Neutrophil (primary cell): ENCODE results near the gene SPATS1.

Source experiments
- H3K27ac ChIP-seq: fragments of 200-600 bp; sonication (generic); 2 replicates; pipeline ENCODE4 v1.5.1; 2016; ENCODE audit warnings: mild to moderate bottlenecking, moderate library complexity
- H3K27me3 ChIP-seq: fragments of 200-600 bp; sonication (generic); 2 replicates; pipeline ENCODE4 v1.6.0; 2016; ENCODE audit warnings: mild to moderate bottlenecking
- H3K36me3 ChIP-seq: fragments of 200-600 bp; sonication (generic); 2 replicates; pipeline ENCODE4 v1.5.1; 2017
- H3K4me1 ChIP-seq, 2 experiments: fragments of 200-600 bp in 1 of 2; sonication (generic) in 1 of 2; 1 replicate in 1 of 2; 2 replicates in 1 of 2; pipeline versions ENCODE4 v1.5.1 to v1.6.1; 2013 to 2016; ENCODE audit warnings: low read depth in 1 of 2, low read length in 1 of 2, mild to moderate bottlenecking in 1 of 2, moderate library complexity in 1 of 2; ENCODE audit not compliant: control insufficient read depth in 1 of 2, insufficient read depth in 1 of 2
- H3K4me3 ChIP-seq, 2 experiments: fragments of 200-600 bp in 1 of 2; sonication (generic) in 1 of 2; 1 replicate in 1 of 2; 2 replicates in 1 of 2; pipeline ENCODE4 v1.5.1; 2013 to 2016; ENCODE audit warnings: low read depth in 1 of 2, low read length in 1 of 2, mild to moderate bottlenecking in 1 of 2, moderate library complexity in 1 of 2
- H3K9me3 ChIP-seq: fragments of 200-600 bp; sonication (generic); 2 replicates; pipeline ENCODE4 v1.5.1; 2016
- TF ChIP-seq, protein P1 (sequence below): fragments of 200-600 bp; sonication (generic); IDR thresholded peaks from 2 replicates; pipeline ENCODE4 v1.5.1; 2016; ENCODE audit warnings: antibody characterized with exemption

Gene SPATS1

DNA sequence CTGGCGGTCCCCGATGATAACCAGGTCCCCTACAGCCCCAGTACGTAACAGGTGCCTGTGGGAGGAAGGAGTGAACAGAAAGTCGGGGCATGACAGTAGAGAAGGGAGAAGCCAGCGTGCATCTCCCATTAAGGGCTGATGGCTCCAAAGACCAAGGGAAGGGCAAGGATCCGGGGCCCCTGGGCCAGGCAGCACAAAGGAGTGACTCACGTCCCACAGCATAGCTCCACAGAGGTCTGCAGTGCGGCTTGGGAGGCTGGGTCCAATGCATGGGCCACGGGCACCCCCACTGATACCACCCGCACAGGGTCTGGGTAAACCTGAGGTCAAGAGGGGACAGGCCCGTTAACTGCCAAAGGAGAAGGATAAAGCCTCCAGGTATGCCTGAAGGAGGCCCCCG is 39.6 kb upstream of the SPATS1 start:
- H3K9me3 ChIP-seq, result no peaks in the 10 kb centered on the region
- TF ChIP-seq, protein P1, sequence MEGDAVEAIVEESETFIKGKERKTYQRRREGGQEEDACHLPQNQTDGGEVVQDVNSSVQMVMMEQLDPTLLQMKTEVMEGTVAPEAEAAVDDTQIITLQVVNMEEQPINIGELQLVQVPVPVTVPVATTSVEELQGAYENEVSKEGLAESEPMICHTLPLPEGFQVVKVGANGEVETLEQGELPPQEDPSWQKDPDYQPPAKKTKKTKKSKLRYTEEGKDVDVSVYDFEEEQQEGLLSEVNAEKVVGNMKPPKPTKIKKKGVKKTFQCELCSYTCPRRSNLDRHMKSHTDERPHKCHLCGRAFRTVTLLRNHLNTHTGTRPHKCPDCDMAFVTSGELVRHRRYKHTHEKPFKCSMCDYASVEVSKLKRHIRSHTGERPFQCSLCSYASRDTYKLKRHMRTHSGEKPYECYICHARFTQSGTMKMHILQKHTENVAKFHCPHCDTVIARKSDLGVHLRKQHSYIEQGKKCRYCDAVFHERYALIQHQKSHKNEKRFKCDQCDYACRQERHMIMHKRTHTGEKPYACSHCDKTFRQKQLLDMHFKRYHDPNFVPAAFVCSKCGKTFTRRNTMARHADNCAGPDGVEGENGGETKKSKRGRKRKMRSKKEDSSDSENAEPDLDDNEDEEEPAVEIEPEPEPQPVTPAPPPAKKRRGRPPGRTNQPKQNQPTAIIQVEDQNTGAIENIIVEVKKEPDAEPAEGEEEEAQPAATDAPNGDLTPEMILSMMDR, result no peak
- no peak overlapping the region for H3K4me3 ChIP-seq
- H3K27ac ChIP-seq, result no peak overlapping the region
- peaks cover 11% of the 10 kb centered on the region for H3K27me3 ChIP-seq
- H3K4me1 ChIP-seq, result peaks cover 0 to 3% of the 10 kb centered on the region in 2 experiments
- H3K36me3 ChIP-seq, result peaks cover 78% of the 10 kb centered on the region

DNA sequence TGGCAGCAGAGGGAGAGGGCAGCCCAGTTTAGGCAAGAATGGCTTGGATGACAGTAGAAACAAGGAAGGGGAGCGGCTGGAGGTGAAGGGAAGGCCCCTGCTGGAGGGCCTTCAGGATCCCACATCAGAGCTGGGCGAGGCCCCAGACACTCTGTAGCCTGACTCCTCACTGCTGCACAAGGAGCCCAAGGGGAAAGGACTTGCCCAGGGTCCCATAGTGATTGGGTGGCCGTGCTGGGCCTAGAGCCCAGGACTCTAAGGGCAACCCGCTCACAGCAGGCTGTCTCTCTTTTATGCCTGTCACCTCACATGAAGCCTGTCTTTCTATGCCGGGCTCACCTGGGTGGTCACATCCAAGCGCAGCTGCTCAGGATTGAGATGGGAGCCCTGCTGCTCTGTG is 38.6 kb upstream of the SPATS1 start:
- H3K9me3 ChIP-seq, result no peaks in the 10 kb centered on the region
- H3K4me3 ChIP-seq, result no peak overlapping the region
- H3K4me1 ChIP-seq, result no peaks in the 10 kb centered on the region
- peaks cover 87% of the 10 kb centered on the region for H3K36me3 ChIP-seq
- no peak overlapping the region for H3K27ac ChIP-seq
- H3K27me3 ChIP-seq, result peaks cover 2% of the 10 kb centered on the region
- TF ChIP-seq, protein P1, result no peak

DNA sequence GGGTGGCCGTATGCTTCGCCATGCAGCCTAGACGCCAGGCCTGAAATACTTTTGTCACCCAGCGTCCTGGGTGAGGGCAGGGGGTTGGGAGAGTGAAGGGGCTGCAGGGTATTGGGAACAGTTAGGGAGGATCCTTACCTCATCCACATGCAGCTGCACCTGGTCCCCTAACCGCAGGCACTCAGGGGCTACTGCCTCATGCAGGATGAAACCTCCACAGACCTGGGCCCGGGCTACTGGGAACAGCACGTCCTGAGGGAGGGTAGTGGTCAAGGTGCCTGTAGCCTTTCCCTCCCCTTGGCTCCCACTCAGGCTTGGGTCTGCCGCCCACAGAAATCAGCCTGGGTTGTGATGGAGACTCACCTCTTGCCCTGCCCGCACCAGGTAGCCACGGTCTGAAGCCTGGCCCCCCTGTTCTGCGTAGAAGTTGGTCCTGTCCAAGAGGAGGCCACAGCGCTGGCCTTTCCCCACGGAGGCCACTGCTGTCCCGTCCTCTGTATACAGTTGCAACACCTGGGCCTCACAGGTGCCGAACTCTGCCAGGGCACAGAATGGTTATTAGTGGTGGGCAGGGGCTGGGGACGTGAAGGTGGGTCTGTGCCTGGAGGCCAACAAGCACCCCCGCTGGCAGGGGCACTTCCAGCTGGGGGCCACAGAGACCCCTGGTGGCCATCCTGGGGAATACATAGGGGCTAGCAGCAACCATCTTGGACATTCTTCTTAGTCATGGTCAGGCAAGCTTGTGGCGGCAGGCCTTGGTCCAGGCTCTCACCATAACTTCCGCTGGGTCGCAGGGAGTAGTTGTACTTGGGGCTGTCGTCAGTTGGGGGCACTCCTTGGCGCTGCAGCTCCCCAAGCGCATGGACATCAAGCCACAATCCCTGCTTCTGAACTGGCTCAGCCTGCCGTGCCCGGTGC is 37.9 kb upstream of the SPATS1 start:
- no peaks in the 10 kb centered on the region for H3K9me3 ChIP-seq
- H3K36me3 ChIP-seq, result peaks cover 94% of the 10 kb centered on the region
- H3K4me3 ChIP-seq, result no peak overlapping the region
- TF ChIP-seq, protein P1, result peak; percentile 82
- H3K27me3 ChIP-seq, result no peaks in the 10 kb centered on the region
- no peaks in the 10 kb centered on the region for H3K4me1 ChIP-seq
- no peak overlapping the region for H3K27ac ChIP-seq

DNA sequence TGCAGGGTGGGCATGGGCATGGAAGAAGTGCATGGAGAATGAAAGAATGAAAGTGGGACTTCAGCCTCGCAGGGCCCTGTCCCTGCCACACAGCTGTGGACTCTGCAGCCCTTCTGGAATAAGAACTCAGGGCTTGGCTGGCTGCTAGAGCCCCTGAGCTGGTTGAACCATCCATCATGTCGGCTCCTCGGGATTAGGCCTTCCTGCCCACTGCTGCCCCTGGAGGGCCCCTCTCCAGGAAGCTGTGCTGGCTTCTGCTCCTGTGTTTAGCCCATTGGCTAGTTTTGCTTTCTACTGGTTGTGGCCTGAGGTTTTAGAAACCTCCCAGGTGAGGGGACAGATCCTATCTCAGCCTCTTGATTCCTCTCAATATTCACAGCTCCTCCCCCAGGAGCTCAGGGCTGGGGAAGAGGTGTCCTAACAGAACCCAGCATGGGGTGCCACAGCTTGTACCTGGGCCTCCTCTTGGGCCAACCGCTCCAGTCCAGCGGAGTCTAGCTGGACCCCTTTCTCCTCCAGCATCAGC is 37.2 kb upstream of the SPATS1 start:
- no peaks in the 10 kb centered on the region for H3K4me1 ChIP-seq
- H3K27me3 ChIP-seq, result no peaks in the 10 kb centered on the region
- H3K9me3 ChIP-seq, result no peaks in the 10 kb centered on the region
- H3K4me3 ChIP-seq, result no peak overlapping the region
- no peak overlapping the region for H3K27ac ChIP-seq
- TF ChIP-seq, protein P1, result no peak
- H3K36me3 ChIP-seq, result peaks cover 99% of the 10 kb centered on the region

DNA sequence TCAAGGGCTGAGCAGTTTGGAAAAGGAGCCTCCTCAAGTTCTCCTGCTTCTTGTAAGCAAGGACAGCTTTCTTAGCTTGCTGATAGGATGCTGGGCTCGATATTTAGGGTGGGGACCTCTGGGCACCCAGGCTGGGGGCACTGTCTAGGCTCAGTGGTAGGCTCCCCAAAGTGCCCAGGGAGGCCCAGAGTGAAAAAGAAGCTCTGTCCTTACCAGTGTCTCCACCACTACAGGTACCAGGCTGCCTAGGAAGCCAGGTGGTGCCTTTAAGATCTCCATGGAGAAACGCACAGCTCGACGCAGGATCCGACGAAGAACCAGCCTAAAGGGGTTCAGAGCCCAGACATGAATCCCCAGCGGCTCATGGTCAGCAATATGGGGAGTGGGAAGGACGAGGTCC is 35.7 kb upstream of the SPATS1 start:
- Histone ChIP-seq H3K27ac (no peak overlapping the region), H3K9me3 (no peaks in the 10 kb centered on the region), H3K4me3 (no peak overlapping the region), H3K27me3 (no peaks in the 10 kb centered on the region), H3K4me1 (no peaks in the 10 kb centered on the region), H3K36me3 (peaks cover 92% of the 10 kb centered on the region)
- TF ChIP-seq, protein P1, result no peak
